Measurements from ENCODE around the gene KRT13. TPM values are rescaled to one million over a fixed set of nuclear protein-coding genes. Genes with fewer than 3 reads are reported as not detected.

Gene KRT13
- total and polyA plus RNA-seq, 7 experiments from 2014 or later, result not detected

DNA sequence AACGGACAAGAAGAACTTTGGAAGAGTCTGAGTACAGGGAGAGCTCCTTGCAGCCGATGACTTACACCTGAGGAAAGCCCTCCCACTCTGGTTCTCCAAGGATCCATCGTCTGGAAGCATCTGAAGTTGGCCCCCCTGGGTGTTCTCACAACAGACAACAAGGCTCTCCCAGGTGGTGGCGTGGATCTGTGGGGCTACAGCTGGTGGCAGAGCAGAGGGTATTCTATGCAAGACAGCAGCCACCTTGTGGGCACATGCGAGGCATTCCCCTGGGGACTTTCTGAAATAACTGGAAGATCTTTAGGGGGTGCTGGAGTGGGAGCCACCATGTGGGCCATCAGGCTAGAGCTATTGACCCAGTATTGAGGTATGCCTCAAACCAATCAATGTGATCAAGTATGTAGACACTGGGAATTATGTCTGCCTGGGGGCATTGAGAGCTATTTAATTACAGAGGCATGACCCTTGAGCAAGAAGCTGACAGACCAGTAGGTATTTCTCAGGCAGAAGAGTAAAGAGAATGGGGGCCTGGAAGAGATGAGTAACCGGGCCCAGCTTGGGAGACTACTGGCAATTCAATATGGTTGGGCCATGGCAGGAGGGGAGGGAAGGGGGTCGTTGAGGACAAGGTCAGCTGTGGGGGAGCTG is 29.6 kb upstream of the KRT13 start:
- Histone ChIP-seq H3K4me3 (ENCODE audit: low read length) (no peak overlapping the region), H3K27me3 (ENCODE audit: control insufficient read depth in 2 of 2, insufficient read depth in 2 of 2, low read length in 2 of 2) (no peaks in the 10 kb centered on the region), H3K9me3 (ENCODE audit: control insufficient read depth in 2 of 3, low read length in 3 of 3) (no peaks in the 10 kb centered on the region), H3K4me1 (ENCODE audit: control insufficient read depth in 2 of 2, insufficient read depth in 2 of 2, low read length in 2 of 2) (no peaks in the 10 kb centered on the region), H3K27ac (ENCODE audit: low read depth, low read length) (no peak overlapping the region), H3K36me3 (ENCODE audit: control insufficient read depth in 2 of 3, insufficient read depth in 3 of 3, low read length in 3 of 3) (no peaks in the 10 kb centered on the region)
- Mint-ChIP-seq H3K4me3 (no peak overlapping the region), H3K27me3 (peaks cover 7 to 36% (median 18%) of the 10 kb centered on the region in 5 donors), H3K36me3 (no peaks in the 10 kb centered on the region), H3K4me1 (no peaks in the 10 kb centered on the region), H3K9me3 (no peaks in the 10 kb centered on the region), H3K27ac (no peak overlapping the region)
- DNase-seq (peak in 1 of 9 donors; percentile 4), ATAC-seq (no peak)
- POLR2A ChIA-PET, result interaction anchor here (0.5 to 0.9 kb wide), 2 partner anchors 193 to 715 kb away, joined by 3 read pairs; no protein-coding TSS in a partner anchor
- intact Hi-C loops (cut with micrococcal nuclease), result no loop called here
- CTCF ChIA-PET, result no interaction called here

DNA sequence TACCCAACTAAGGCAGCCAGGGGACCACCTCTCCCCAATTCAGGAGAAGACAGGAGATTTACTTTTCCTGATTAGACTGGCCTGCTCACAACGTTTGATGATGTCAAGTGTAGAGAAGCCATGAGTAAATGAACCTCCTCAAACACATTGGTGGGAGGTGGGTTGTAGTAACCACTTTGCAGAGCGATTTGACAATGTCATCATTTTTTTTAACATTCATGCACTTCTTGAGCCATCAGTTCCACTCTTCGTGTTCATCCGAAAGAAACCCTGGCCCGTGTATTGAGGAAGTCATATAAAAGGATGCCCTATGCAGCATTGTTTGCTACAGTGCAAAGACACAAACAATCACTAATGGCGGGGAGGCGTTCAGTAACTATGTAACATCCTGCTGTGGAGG is 28.2 kb upstream of the KRT13 start:
- ATAC-seq, result no peak
- Mint-ChIP-seq H3K9me3 (no peaks in the 10 kb centered on the region), H3K4me1 (peaks cover 0 to 11% (median under 1%) of the 10 kb centered on the region in 7 donors)

DNA sequence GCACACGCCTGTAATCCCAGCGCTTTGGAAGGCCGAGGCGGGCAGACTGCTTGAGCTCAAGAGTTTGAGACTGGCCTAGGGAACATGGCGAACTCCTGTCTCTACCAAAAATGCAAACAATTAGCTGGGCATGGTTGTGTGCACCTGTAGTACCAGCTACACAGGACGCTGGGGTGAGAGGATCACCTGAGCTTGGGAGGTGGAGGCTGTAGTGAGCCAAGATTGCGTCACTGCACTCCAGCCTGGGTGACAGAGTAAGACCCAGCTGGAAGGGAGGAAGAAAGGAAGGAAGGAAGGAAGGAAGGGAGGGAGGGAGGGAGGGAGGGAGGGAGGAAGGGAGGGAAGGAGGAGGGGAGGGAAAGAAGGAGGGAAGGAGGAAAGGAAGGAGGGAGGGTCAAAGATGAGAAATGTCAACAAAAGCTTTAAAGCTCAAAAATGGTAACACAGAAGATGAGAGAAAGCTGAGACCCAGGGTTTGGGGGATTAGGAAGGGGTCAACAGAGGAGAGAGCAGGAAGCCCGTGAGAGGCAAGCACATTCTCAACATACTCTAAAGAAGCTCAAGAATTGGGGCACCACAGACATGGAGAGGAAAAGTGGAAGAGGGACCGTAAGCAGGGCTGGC is 27.6 kb upstream of the KRT13 start:
- Histone ChIP-seq H3K36me3 (ENCODE audit: control insufficient read depth in 2 of 3, insufficient read depth in 3 of 3, low read length in 3 of 3) (no peaks in the 10 kb centered on the region), H3K27ac (ENCODE audit: low read depth, low read length) (no peak overlapping the region), H3K9me3 (ENCODE audit: control insufficient read depth in 2 of 3, low read length in 3 of 3) (no peaks in the 10 kb centered on the region), H3K27me3 (ENCODE audit: control insufficient read depth in 2 of 2, insufficient read depth in 2 of 2, low read length in 2 of 2) (peaks cover 3 to 9% of the 10 kb centered on the region in 2 donors), H3K4me3 (ENCODE audit: low read length) (no peak overlapping the region), H3K4me1 (ENCODE audit: control insufficient read depth in 2 of 2, insufficient read depth in 2 of 2, low read length in 2 of 2) (peaks cover 0 to 4% of the 10 kb centered on the region in 2 donors)
- Mint-ChIP-seq H3K9me3 (no peaks in the 10 kb centered on the region), H3K27me3 (peaks cover 26 to 56% (median 37%) of the 10 kb centered on the region in 5 donors), H3K4me1 (peaks cover 0 to 17% (median 3%) of the 10 kb centered on the region in 7 donors), H3K27ac (no peak overlapping the region), H3K36me3 (no peaks in the 10 kb centered on the region), H3K4me3 (no peak overlapping the region)
- DNase-seq (no peak), ATAC-seq (no peak)
- ChIA-PET POLR2A (no interaction called here), CTCF (interaction anchor here (1.5 kb wide), 1 partner anchor 16 kb away, joined by 7 read pairs; no protein-coding TSS in a partner anchor)
- intact Hi-C loops (cut with micrococcal nuclease), result no loop called here

More for the DNA sequence above, 28.2 kb upstream of the KRT13 start:
- Mint-ChIP-seq H3K4me3 (no peak overlapping the region), H3K27ac (no peak overlapping the region), H3K36me3 (no peaks in the 10 kb centered on the region), H3K27me3 (peaks cover 21 to 50% (median 32%) of the 10 kb centered on the region in 5 donors)
- ChIA-PET CTCF (no interaction called here), POLR2A (interaction anchor here (0.7 kb wide), 1 partner anchor 788 kb away, joined by 3 read pairs; no protein-coding TSS in a partner anchor)
- H3K4me1 ChIP-seq (ENCODE audit: control insufficient read depth in 2 of 2, insufficient read depth in 2 of 2, low read length in 2 of 2), result no peaks in the 10 kb centered on the region
- no peaks in the 10 kb centered on the region for H3K36me3 ChIP-seq (ENCODE audit: control insufficient read depth in 2 of 3, insufficient read depth in 3 of 3, low read length in 3 of 3)
- H3K4me3 ChIP-seq (ENCODE audit: low read length), result no peak overlapping the region
- peaks cover 3 to 8% of the 10 kb centered on the region in 2 donors for H3K27me3 ChIP-seq (ENCODE audit: control insufficient read depth in 2 of 2, insufficient read depth in 2 of 2, low read length in 2 of 2)
- no peak for DNase-seq
- H3K27ac ChIP-seq (ENCODE audit: low read depth, low read length), result no peak overlapping the region
- no peaks in the 10 kb centered on the region for H3K9me3 ChIP-seq (ENCODE audit: control insufficient read depth in 2 of 3, low read length in 3 of 3)
- intact Hi-C loops (cut with micrococcal nuclease), result no loop called here

DNA sequence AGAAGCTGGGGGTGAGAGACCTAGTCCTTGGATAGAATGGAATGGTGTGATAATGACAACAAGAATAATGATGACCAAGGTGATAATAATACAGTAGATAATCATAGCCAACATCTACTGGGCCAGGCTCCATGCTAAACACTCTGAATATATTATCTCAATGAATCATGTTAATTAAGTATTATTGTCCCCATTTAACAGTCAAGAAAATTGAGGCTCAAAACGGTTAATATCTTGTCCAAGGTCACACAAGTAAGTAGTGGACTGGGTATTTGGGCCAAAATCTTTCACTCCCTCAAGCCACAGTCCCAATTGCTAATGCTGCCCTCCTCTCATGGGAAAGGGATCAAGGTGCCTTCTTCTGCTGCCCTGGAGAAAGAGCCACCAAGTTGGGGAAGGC is 26.6 kb upstream of the KRT13 start:
- no peaks in the 10 kb centered on the region for H3K9me3 Mint-ChIP-seq
- peaks cover 3 to 20% of the 10 kb centered on the region in 2 donors for H3K27me3 ChIP-seq (ENCODE audit: control insufficient read depth in 2 of 2, insufficient read depth in 2 of 2, low read length in 2 of 2)
- no peak for DNase-seq
- H3K4me3 ChIP-seq (ENCODE audit: low read length), result no peak overlapping the region
- POLR2A ChIA-PET, result no interaction called here
- no peaks in the 10 kb centered on the region for H3K9me3 ChIP-seq (ENCODE audit: control insufficient read depth in 2 of 3, low read length in 3 of 3)
- CTCF ChIA-PET, result interaction anchor here (1.5 kb wide), 1 partner anchor 17 kb away, joined by 7 read pairs; no protein-coding TSS in a partner anchor
- no peak for ATAC-seq
- intact Hi-C loops (cut with micrococcal nuclease), result no loop called here
- H3K36me3 Mint-ChIP-seq, result no peaks in the 10 kb centered on the region
- H3K27me3 Mint-ChIP-seq, result peaks cover 32 to 65% (median 41%) of the 10 kb centered on the region in 5 donors
- no peak overlapping the region for H3K27ac ChIP-seq (ENCODE audit: low read depth, low read length)
- H3K4me1 ChIP-seq (ENCODE audit: control insufficient read depth in 2 of 2, insufficient read depth in 2 of 2, low read length in 2 of 2), result peaks cover 0 to 4% of the 10 kb centered on the region in 2 donors
- no peak overlapping the region for H3K4me3 Mint-ChIP-seq
- H3K27ac Mint-ChIP-seq, result no peak overlapping the region
- peaks cover 0 to 18% (median 4%) of the 10 kb centered on the region in 7 donors for H3K4me1 Mint-ChIP-seq
- H3K36me3 ChIP-seq (ENCODE audit: control insufficient read depth in 2 of 3, insufficient read depth in 3 of 3, low read length in 3 of 3), result no peaks in the 10 kb centered on the region

DNA sequence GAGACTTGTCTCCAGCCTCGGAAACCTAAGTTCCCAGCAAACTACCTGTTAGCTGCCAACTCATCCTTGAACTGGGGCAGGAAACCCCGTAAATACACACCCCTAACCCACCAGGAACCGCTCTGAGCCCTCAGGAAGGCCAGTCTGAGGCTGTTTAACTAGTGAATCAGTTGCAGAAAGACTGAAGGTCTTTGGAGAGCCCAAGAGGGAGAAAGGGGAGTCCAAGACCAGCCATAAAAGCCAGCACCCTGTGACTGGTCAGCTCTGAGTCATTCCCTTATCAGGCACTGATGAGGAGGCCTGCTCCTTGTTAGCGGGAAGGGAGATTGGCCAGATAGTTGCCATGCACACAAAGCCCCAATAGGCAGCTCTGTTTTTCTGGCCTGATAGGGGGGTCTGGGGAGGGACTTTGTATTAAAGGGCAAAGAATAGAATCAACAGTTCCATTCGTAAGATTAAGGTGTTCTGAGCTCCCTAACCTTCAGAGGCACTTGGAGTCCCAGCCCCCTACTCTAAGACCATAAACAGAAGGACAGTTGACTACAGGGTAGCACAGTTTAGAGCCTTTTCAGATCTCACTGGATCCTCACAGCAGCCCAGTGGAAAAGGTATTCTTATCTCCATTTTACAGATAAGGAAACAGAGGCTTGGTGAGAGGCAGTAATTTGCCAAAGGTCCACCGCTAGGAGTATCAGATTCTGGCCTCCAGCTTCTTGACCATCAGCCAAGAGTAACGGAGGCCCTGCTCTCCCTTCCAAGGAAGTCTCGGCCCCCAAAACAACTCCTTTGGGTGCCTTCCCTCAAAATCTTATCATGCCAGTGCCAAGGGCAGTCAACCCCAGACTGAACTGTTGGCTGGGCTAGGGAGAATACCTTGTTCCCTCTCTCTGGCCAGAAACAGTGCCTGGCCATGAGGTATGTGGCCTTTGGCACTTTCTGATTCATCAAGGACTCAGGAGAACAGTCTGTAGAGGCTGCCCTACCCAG is 24.9 kb upstream of the KRT13 start:
- Histone ChIP-seq H3K27ac (ENCODE audit: low read depth, low read length) (no peak overlapping the region), H3K4me1 (ENCODE audit: control insufficient read depth in 2 of 2, insufficient read depth in 2 of 2, low read length in 2 of 2) (peaks cover 0 to 4% of the 10 kb centered on the region in 2 donors), H3K27me3 (ENCODE audit: control insufficient read depth in 2 of 2, insufficient read depth in 2 of 2, low read length in 2 of 2) (peaks cover 3 to 23% of the 10 kb centered on the region in 2 donors), H3K9me3 (ENCODE audit: control insufficient read depth in 2 of 3, low read length in 3 of 3) (no peaks in the 10 kb centered on the region), H3K4me3 (ENCODE audit: low read length) (no peak overlapping the region), H3K36me3 (ENCODE audit: control insufficient read depth in 2 of 3, insufficient read depth in 3 of 3, low read length in 3 of 3) (no peaks in the 10 kb centered on the region)
- H3K27ac Mint-ChIP-seq, result no peak overlapping the region
- ChIA-PET CTCF (interaction anchor here (1.1 kb wide), 1 partner anchor 18 kb away, joined by 3 read pairs; no protein-coding TSS in a partner anchor), POLR2A (no interaction called here)
- ATAC-seq (no peak), DNase-seq (no peak)
- H3K4me1 Mint-ChIP-seq, result peaks cover 0 to 21% (median 4%) of the 10 kb centered on the region in 7 donors
- H3K9me3 Mint-ChIP-seq, result no peaks in the 10 kb centered on the region
- intact Hi-C loops (cut with micrococcal nuclease), result no loop called here
- H3K27me3 Mint-ChIP-seq, result peaks cover 36 to 76% (median 41%) of the 10 kb centered on the region in 5 donors
- no peaks in the 10 kb centered on the region for H3K36me3 Mint-ChIP-seq
- H3K4me3 Mint-ChIP-seq, result no peak overlapping the region

DNA sequence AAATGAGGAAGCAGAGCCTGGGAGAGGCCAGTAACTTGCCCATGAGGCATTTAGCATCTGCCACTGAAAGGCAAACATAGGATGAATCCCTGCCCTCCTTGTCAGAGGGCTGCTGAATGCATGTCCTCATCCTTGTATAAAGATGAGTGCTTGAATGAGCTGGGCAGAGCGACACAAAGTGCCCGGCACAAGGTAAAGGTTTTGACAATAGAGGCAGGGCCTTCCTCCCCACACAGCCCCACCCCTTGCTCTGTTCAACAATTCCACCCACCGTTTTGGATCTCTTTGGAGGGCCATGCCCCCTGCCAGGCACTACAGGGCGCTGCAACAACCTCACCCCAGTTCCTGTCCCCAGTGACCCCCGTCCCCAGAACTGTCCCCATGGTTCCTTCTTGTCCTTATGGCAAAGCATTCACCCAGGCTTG is 24.1 kb upstream of the KRT13 start:
- DNase-seq, result no peak
- ChIA-PET CTCF (interaction anchor here (1.1 kb wide), 1 partner anchor 19 kb away, joined by 4 read pairs; no protein-coding TSS in a partner anchor), POLR2A (no interaction called here)
- Mint-ChIP-seq H3K9me3 (no peaks in the 10 kb centered on the region), H3K36me3 (no peaks in the 10 kb centered on the region), H3K27me3 (peaks cover 34 to 72% (median 39%) of the 10 kb centered on the region in 5 donors), H3K27ac (no peak overlapping the region), H3K4me1 (peaks cover 0 to 21% (median 4%) of the 10 kb centered on the region in 7 donors), H3K4me3 (peak overlapping the region in 4 of 10 donors; percentile 24 to 83 (median 72))
- Histone ChIP-seq H3K4me1 (ENCODE audit: control insufficient read depth in 2 of 2, insufficient read depth in 2 of 2, low read length in 2 of 2) (peaks cover 0 to 4% of the 10 kb centered on the region in 2 donors), H3K36me3 (ENCODE audit: control insufficient read depth in 2 of 3, insufficient read depth in 3 of 3, low read length in 3 of 3) (no peaks in the 10 kb centered on the region), H3K9me3 (ENCODE audit: control insufficient read depth in 2 of 3, low read length in 3 of 3) (no peaks in the 10 kb centered on the region), H3K27me3 (ENCODE audit: control insufficient read depth in 2 of 2, insufficient read depth in 2 of 2, low read length in 2 of 2) (peaks cover 3 to 23% of the 10 kb centered on the region in 2 donors), H3K4me3 (ENCODE audit: low read length) (no peak overlapping the region), H3K27ac (ENCODE audit: low read depth, low read length) (no peak overlapping the region)
- intact Hi-C loops (cut with micrococcal nuclease), result no loop called here
- ATAC-seq, result no peak
